ENCODE data around the gene CCDC27. TPM values are rescaled to one million over a fixed set of nuclear protein-coding genes. Genes with fewer than 3 reads are reported as not detected.

Gene CCDC27
- total RNA-seq, 1 experiment from 2014 or later = not detected

GRCh38 chr1:3740752-3741151 lies 11.5 kb upstream of the CCDC27 start:
- H3F3A ChIP-seq (ENCODE audit: insufficient read depth, low read depth) = peaks cover under 1% of the 10 kb centered on the region; the same call in 1 of the 2 replicates
- intact Hi-C loops (cut with micrococcal nuclease; ENCODE audit: unreplicated experiment) = no loop called here
- no peaks in the 10 kb centered on the region for H3K9me2 ChIP-seq (ENCODE audit: insufficient read depth)
- TF ChIP-seq EZH2 (IDR thresholded peaks at IDR 0.05; ENCODE audit: low read depth) (no peak), CTCF (conservative IDR thresholded peaks at IDR 0.05) (no peak)
- BruUV-seq (replicated peaks) = no TSS peak
- no peak overlapping the region for H3K27ac ChIP-seq
- peaks cover 4% of the 10 kb centered on the region for H4K20me1 ChIP-seq (ENCODE audit: insufficient read depth)
- no peaks in the 10 kb centered on the region for H3K9me3 ChIP-seq (ENCODE audit: insufficient read depth, low read depth)
- CTCF ChIA-PET = no interaction called here
- no peak overlapping the region for H3K4me3 ChIP-seq
- no peaks in the 10 kb centered on the region for H3K36me3 ChIP-seq (ENCODE audit: low read depth)
- no peak overlapping the region for H3K4me2 ChIP-seq
- H3K4me1 ChIP-seq (replicated peaks; ENCODE audit: insufficient read depth) = no peaks in the 10 kb centered on the region
- POLR2A ChIA-PET (ENCODE audit: unreplicated experiment) = no interaction called here
- H3K79me2 ChIP-seq (ENCODE audit: low read depth) = no peaks in the 10 kb centered on the region
- H3K27me3 ChIP-seq (ENCODE audit: insufficient read depth, low read depth) = no peaks in the 10 kb centered on the region
- no peak overlapping the region for H2AFZ ChIP-seq
- no peak for DNase-seq

- Histone ChIP-seq H3K4me1 (replicated peaks; ENCODE audit: insufficient read depth) (0 out of 2 replicates have a peak, but pooled peaks cover 7% of the 10 kb centered on the region), H3K4me2 (no peak overlapping the region), H3K36me3 (ENCODE audit: low read depth) (no peaks in the 10 kb centered on the region), H4K20me1 (ENCODE audit: insufficient read depth) (peaks cover 4% of the 10 kb centered on the region), H3K4me3 (no peak overlapping the region), H3K27ac (no peak overlapping the region), H3K27me3 (ENCODE audit: insufficient read depth, low read depth) (no peaks in the 10 kb centered on the region), H3K9me2 (ENCODE audit: insufficient read depth) (no peaks in the 10 kb centered on the region), H3K9me3 (ENCODE audit: insufficient read depth, low read depth) (no peaks in the 10 kb centered on the region), H3K79me2 (ENCODE audit: low read depth) (0 out of 2 replicates have a peak, but pooled peaks cover 3% of the 10 kb centered on the region), H3F3A (ENCODE audit: insufficient read depth, low read depth) (peaks cover 10% of the 10 kb centered on the region; the same call in 1 of the 2 replicates), H2AFZ (no peak overlapping the region)
- no peak for TF ChIP-seq EZH2 (IDR thresholded peaks at IDR 0.05; ENCODE audit: low read depth)
- no peak for TF ChIP-seq CTCF (conservative IDR thresholded peaks at IDR 0.05)
- POLR2A ChIA-PET (ENCODE audit: unreplicated experiment) = no interaction called here
- CTCF ChIA-PET = no interaction called here
- intact Hi-C loops (cut with micrococcal nuclease; ENCODE audit: unreplicated experiment) = no loop called here
- no peak for DNase-seq
- BruUV-seq (replicated peaks) = no TSS peak
Measured at GRCh38 chr1:3741566-3742438, 10.4 kb upstream of the CCDC27 start.

- POLR2A ChIA-PET (ENCODE audit: unreplicated experiment) = no interaction called here
- intact Hi-C loops (cut with micrococcal nuclease; ENCODE audit: unreplicated experiment) = no loop called here
Measured at GRCh38 chr1:3742439-3743298, 9.6 kb upstream of the CCDC27 start.

More at GRCh38 chr1:3742439-3743298, 9.6 kb upstream of the CCDC27 start:
- TF ChIP-seq EZH2 (IDR thresholded peaks at IDR 0.05; ENCODE audit: low read depth) (no peak), CTCF (conservative IDR thresholded peaks at IDR 0.05) (no peak)
- Histone ChIP-seq H3K9me2 (ENCODE audit: insufficient read depth) (no peaks in the 10 kb centered on the region), H3K36me3 (ENCODE audit: low read depth) (no peaks in the 10 kb centered on the region), H2AFZ (no peak overlapping the region), H3F3A (ENCODE audit: insufficient read depth, low read depth) (peaks cover 10% of the 10 kb centered on the region; the same call in 1 of the 2 replicates), H3K79me2 (ENCODE audit: low read depth) (0 out of 2 replicates have a peak, but pooled peaks cover 3% of the 10 kb centered on the region), H3K9me3 (ENCODE audit: insufficient read depth, low read depth) (no peaks in the 10 kb centered on the region), H3K4me3 (no peak overlapping the region), H3K27me3 (ENCODE audit: insufficient read depth, low read depth) (no peaks in the 10 kb centered on the region), H3K27ac (no peak overlapping the region), H3K4me2 (no peak overlapping the region), H3K4me1 (replicated peaks; ENCODE audit: insufficient read depth) (peaks cover 10% of the 10 kb centered on the region), H4K20me1 (ENCODE audit: insufficient read depth) (peaks cover 4% of the 10 kb centered on the region)
- DNase-seq = no peak
- no TSS peak for BruUV-seq (replicated peaks)
- CTCF ChIA-PET = no interaction called here

Measured in PC-9 (cell line).